Duodenal mucosa (tissue), 2 donors: ENCODE results near the gene ZBTB38.

Experiments used
- H3K27ac ChIP-seq: one replicate; pipeline ENCODE4 v1.7.0; 2013; ENCODE audit warnings: low read depth, low read length
- H3K27me3 ChIP-seq, 2 donors: one replicate each; pipeline ENCODE4 v1.7.0; 2013; ENCODE audit warnings: low read length in 2 of 2, control low read depth in 1 of 2; ENCODE audit not compliant: insufficient read depth in 2 of 2, control insufficient read depth in 1 of 2
- H3K36me3 ChIP-seq, 2 donors: one replicate each; pipeline ENCODE4 v1.7.0; 2013; ENCODE audit warnings: low read length in 2 of 2, control low read depth in 1 of 2; ENCODE audit not compliant: insufficient read depth in 2 of 2, control insufficient read depth in 1 of 2
- H3K4me1 ChIP-seq, 2 donors: one replicate each; pipeline ENCODE4 v1.7.0; 2013; ENCODE audit warnings: low read length in 2 of 2, control low read depth in 1 of 2; ENCODE audit not compliant: insufficient read depth in 2 of 2, control insufficient read depth in 1 of 2
- H3K4me3 ChIP-seq, 2 donors: one replicate each; pipeline ENCODE4 v1.7.0; 2013; ENCODE audit warnings: low read length in 2 of 2, low read depth in 1 of 2
- H3K9ac ChIP-seq, 2 donors: one replicate each; pipeline ENCODE4 v1.7.0; 2013; ENCODE audit warnings: low read length in 2 of 2, low read depth in 1 of 2
- H3K9me3 ChIP-seq, 2 donors: one replicate each; pipeline ENCODE4 v1.7.0; 2013; ENCODE audit warnings: low read length in 2 of 2, control low read depth in 1 of 2; ENCODE audit not compliant: control insufficient read depth in 1 of 2

ZBTB38 gene

GRCh38 chr3:141378556-141378955, 10.3 kb downstream of the ZBTB38 start:
- no peak overlapping the region for H3K27ac ChIP-seq
- no peak overlapping the region for H3K9ac ChIP-seq
- H3K36me3 ChIP-seq: peaks cover 15 to 52% of the 10 kb centered on the region in 2 donors
- H3K27me3 ChIP-seq: no peaks in the 10 kb centered on the region
- no peaks in the 10 kb centered on the region for H3K9me3 ChIP-seq
- H3K4me3 ChIP-seq: no peak overlapping the region
- peaks cover 0 to 9% of the 10 kb centered on the region in 2 donors for H3K4me1 ChIP-seq

- Histone ChIP-seq H3K27ac (no peak overlapping the region), H3K9me3 (no peaks in the 10 kb centered on the region), H3K27me3 (no peaks in the 10 kb centered on the region), H3K9ac (peak overlapping the region in 1 of 2 donors; percentile 14), H3K36me3 (peaks cover 15 to 59% of the 10 kb centered on the region in 2 donors), H3K4me3 (peak overlapping the region in 1 of 2 donors; percentile 1), H3K4me1 (peaks cover 0 to 9% of the 10 kb centered on the region in 2 donors)
Measured at GRCh38 chr3:141379250-141379966, 11.1 kb downstream of the ZBTB38 start.

GRCh38 chr3:141380279-141380678, 12.0 kb downstream of the ZBTB38 start:
- H3K4me1 ChIP-seq: peaks cover 0 to 9% of the 10 kb centered on the region in 2 donors
- H3K4me3 ChIP-seq: no peak overlapping the region
- no peaks in the 10 kb centered on the region for H3K27me3 ChIP-seq
- H3K27ac ChIP-seq: peak overlapping the region; percentile 13
- H3K9me3 ChIP-seq: no peaks in the 10 kb centered on the region
- no peak overlapping the region for H3K9ac ChIP-seq
- peaks cover 9 to 54% of the 10 kb centered on the region in 2 donors for H3K36me3 ChIP-seq

- Histone ChIP-seq H3K9ac (no peak overlapping the region), H3K4me3 (no peak overlapping the region), H3K27me3 (no peaks in the 10 kb centered on the region), H3K27ac (no peak overlapping the region), H3K9me3 (no peaks in the 10 kb centered on the region), H3K36me3 (peaks cover 8 to 47% of the 10 kb centered on the region in 2 donors), H3K4me1 (peaks cover 0 to 9% of the 10 kb centered on the region in 2 donors)
Measured at GRCh38 chr3:141380987-141381386, 12.7 kb downstream of the ZBTB38 start.

- H3K4me3 ChIP-seq: no peak overlapping the region
- no peaks in the 10 kb centered on the region for H3K27me3 ChIP-seq
- no peaks in the 10 kb centered on the region for H3K9me3 ChIP-seq
- H3K27ac ChIP-seq: no peak overlapping the region
- peaks cover 0 to 9% of the 10 kb centered on the region in 2 donors for H3K4me1 ChIP-seq
- H3K9ac ChIP-seq: no peak overlapping the region
- H3K36me3 ChIP-seq: peaks cover 5 to 42% of the 10 kb centered on the region in 2 donors
Measured at GRCh38 chr3:141382571-141382970, 14.3 kb downstream of the ZBTB38 start.

- Histone ChIP-seq H3K4me3 (peak overlapping the region in 1 of 2 donors; percentile 38), H3K36me3 (peaks cover 5 to 41% of the 10 kb centered on the region in 2 donors), H3K27me3 (no peaks in the 10 kb centered on the region), H3K27ac (no peak overlapping the region), H3K9ac (no peak overlapping the region), H3K9me3 (no peaks in the 10 kb centered on the region), H3K4me1 (peaks cover 0 to 9% of the 10 kb centered on the region in 2 donors)
Measured at GRCh38 chr3:141383555-141384129, 15.3 kb downstream of the ZBTB38 start.

- Histone ChIP-seq H3K4me3 (no peak overlapping the region), H3K9ac (no peak overlapping the region), H3K9me3 (no peaks in the 10 kb centered on the region), H3K27ac (no peak overlapping the region), H3K27me3 (no peaks in the 10 kb centered on the region), H3K36me3 (peaks cover 5 to 36% of the 10 kb centered on the region in 2 donors), H3K4me1 (peaks cover 0 to 9% of the 10 kb centered on the region in 2 donors)
Measured at GRCh38 chr3:141384157-141384556, 15.9 kb downstream of the ZBTB38 start.

- no peak overlapping the region for H3K9ac ChIP-seq
- H3K27ac ChIP-seq: no peak overlapping the region
- peaks cover 5 to 32% of the 10 kb centered on the region in 2 donors for H3K36me3 ChIP-seq
- no peaks in the 10 kb centered on the region for H3K9me3 ChIP-seq
- no peaks in the 10 kb centered on the region for H3K27me3 ChIP-seq
- no peak overlapping the region for H3K4me3 ChIP-seq
- H3K4me1 ChIP-seq: peaks cover 0 to 9% of the 10 kb centered on the region in 2 donors
Measured at GRCh38 chr3:141384575-141384974, 16.3 kb downstream of the ZBTB38 start.

- Histone ChIP-seq H3K9me3 (no peaks in the 10 kb centered on the region), H3K4me3 (peak overlapping the region; percentile 23 to 50), H3K4me1 (peaks cover 0 to 2% of the 10 kb centered on the region in 2 donors), H3K27ac (no peak overlapping the region), H3K36me3 (peaks cover 7 to 32% of the 10 kb centered on the region in 2 donors), H3K9ac (peak overlapping the region in 1 of 2 donors; percentile 44), H3K27me3 (no peaks in the 10 kb centered on the region)
Measured at GRCh38 chr3:141385406-141386125, 17.3 kb downstream of the ZBTB38 start.

- H3K27me3 ChIP-seq: no peaks in the 10 kb centered on the region
- H3K9ac ChIP-seq: peak overlapping the region in 1 of 2 donors; percentile 44
- peak overlapping the region; percentile 23 to 50 for H3K4me3 ChIP-seq
- H3K9me3 ChIP-seq: no peaks in the 10 kb centered on the region
- no peaks in the 10 kb centered on the region for H3K4me1 ChIP-seq
- H3K27ac ChIP-seq: peak overlapping the region; percentile 26
- peaks cover 8 to 29% of the 10 kb centered on the region in 2 donors for H3K36me3 ChIP-seq
Measured at GRCh38 chr3:141386126-141386488, 17.8 kb downstream of the ZBTB38 start.
